SK-N-SH treated with all-trans-retinoic acid at 6 μM for 48 hours (cell line): Measurements from ENCODE around the gene GDF11.

Experiments used
- ATAC-seq: fragments of 200-7000 bp; cut with Tn5 transposase; 3 replicates; pipeline ENCODE4 v1.9.1; 2020; ENCODE audit warnings: mild to moderate bottlenecking, moderate library complexity
- ARNTL ChIP-seq: fragments of 450-650 bp; formaldehyde crosslinking; IDR thresholded peaks from 2 replicates; pipeline ENCODE4 v1.5.0; 2020; ENCODE audit warnings: low read depth, mild to moderate bottlenecking, moderate library complexity, borderline replicate concordance
- BACH2 ChIP-seq: fragments of 250-450 bp; sonication (Bioruptor Pico); IDR thresholded peaks from 2 replicates; pipeline ENCODE4 v1.9.0; 2021; ENCODE audit warnings: mild to moderate bottlenecking, borderline replicate concordance
- ESRRG ChIP-seq: fragments of 250-450 bp; sonication (Bioruptor Pico); IDR thresholded peaks from 2 replicates; pipeline ENCODE4 v1.6.1; 2021; ENCODE audit warnings: mild to moderate bottlenecking
- ISL1 ChIP-seq: fragments of 250-450 bp; sonication (Bioruptor Pico); IDR thresholded peaks from 2 replicates; pipeline ENCODE4 v2.1.2; 2022; ENCODE audit warnings: mild to moderate bottlenecking, moderate library complexity
- PPARA ChIP-seq: fragments of 250-450 bp; sonication (Bioruptor Pico); IDR thresholded peaks from 2 replicates; pipeline ENCODE4 v1.5.0; 2020; ENCODE audit warnings: mild to moderate bottlenecking, borderline replicate concordance
- RARB ChIP-seq: fragments of 250-450 bp; sonication (Bioruptor Pico); IDR thresholded peaks from 2 replicates; pipeline ENCODE4 v1.8.0; 2021; ENCODE audit warnings: mild to moderate bottlenecking, moderate library complexity
- SNAI2 ChIP-seq: fragments of 250-450 bp; sonication (Bioruptor Pico); IDR thresholded peaks from 2 replicates; pipeline ENCODE4 v1.5.0; 2020; ENCODE audit warnings: mild to moderate bottlenecking, moderate library complexity
- TOX ChIP-seq: fragments of 250-450 bp; sonication (Bioruptor Pico); IDR thresholded peaks from 2 replicates; pipeline ENCODE4 v1.8.0; 2021; ENCODE audit warnings: mild to moderate bottlenecking, moderate library complexity, borderline replicate concordance
- ZC3H10 ChIP-seq: fragments of 250-450 bp; sonication (Bioruptor Pico); IDR thresholded peaks from 2 replicates; pipeline ENCODE4 v1.5.1; 2021; ENCODE audit warnings: mild to moderate bottlenecking, moderate library complexity
- ZNF565 ChIP-seq: fragments of 450-650 bp; formaldehyde crosslinking; conservative IDR thresholded peaks from 2 replicates; pipeline ENCODE4 v1.5.0; 2020; ENCODE audit warnings: low read depth, mild to moderate bottlenecking, moderate library complexity
- ZNF70 ChIP-seq: fragments of 450-650 bp; formaldehyde crosslinking; IDR thresholded peaks from 2 replicates; pipeline ENCODE4 v1.5.0; 2020; ENCODE audit warnings: mild to moderate bottlenecking, moderate library complexity
- ZNF8 ChIP-seq: fragments of 450-650 bp; formaldehyde crosslinking; IDR thresholded peaks from 2 replicates; pipeline ENCODE4 v1.5.0; 2020; ENCODE audit warnings: mild to moderate bottlenecking, moderate library complexity
- TF ChIP-seq, protein P1 (sequence below): fragments of 250-450 bp; sonication (Bioruptor Pico); IDR thresholded peaks from 2 replicates; pipeline ENCODE4 v1.8.0; 2021; ENCODE audit warnings: low read depth, mild to moderate bottlenecking, moderate library complexity, borderline replicate concordance
- TF ChIP-seq, protein P2 (sequence below): fragments of 250-450 bp; sonication (Bioruptor Pico); IDR thresholded peaks from 2 replicates; pipeline ENCODE4 v1.5.0; 2020; ENCODE audit warnings: mild to moderate bottlenecking, moderate library complexity
- TF ChIP-seq, protein P3 (sequence below): fragments of 250-450 bp; sonication (Bioruptor Pico); IDR thresholded peaks from 2 replicates; pipeline ENCODE4 v1.8.0; 2020; ENCODE audit warnings: mild to moderate bottlenecking, moderate library complexity, borderline replicate concordance
- TF ChIP-seq, protein P4 (sequence below): fragments of 250-450 bp; sonication (Bioruptor Pico); IDR thresholded peaks from 2 replicates; pipeline ENCODE4 v1.5.1; 2021; ENCODE audit warnings: mild to moderate bottlenecking, moderate library complexity

The GDF11 gene

DNA sequence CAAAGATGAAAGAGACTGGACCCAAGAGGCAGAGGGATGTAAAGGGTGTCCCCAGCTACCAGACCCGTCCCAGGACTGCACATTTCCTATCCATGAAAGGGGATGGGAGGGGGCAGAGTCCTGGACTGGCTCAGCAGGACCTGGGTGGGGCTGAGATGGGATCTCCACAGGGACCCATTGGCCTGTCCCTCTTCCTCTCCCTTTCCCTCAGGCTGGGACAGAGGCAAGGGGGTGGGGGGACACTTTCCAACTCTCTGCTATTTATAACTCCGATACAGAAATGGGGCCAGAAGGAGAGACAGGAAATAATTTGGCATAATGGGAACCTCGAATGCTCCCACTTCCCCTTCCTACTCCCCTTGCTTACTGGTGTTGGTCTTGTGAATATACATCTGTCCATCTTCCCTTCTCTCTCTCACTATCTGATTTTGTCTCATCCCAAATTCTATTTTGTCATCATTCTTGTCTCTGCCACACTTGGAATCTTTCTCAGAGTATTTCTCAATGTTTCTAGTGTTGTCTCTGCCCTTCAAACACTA is 34.2 kb upstream of the GDF11 start:
- no peak; the same call in 2 of the 3 replicates for ATAC-seq
- TF ChIP-seq, protein P1, sequence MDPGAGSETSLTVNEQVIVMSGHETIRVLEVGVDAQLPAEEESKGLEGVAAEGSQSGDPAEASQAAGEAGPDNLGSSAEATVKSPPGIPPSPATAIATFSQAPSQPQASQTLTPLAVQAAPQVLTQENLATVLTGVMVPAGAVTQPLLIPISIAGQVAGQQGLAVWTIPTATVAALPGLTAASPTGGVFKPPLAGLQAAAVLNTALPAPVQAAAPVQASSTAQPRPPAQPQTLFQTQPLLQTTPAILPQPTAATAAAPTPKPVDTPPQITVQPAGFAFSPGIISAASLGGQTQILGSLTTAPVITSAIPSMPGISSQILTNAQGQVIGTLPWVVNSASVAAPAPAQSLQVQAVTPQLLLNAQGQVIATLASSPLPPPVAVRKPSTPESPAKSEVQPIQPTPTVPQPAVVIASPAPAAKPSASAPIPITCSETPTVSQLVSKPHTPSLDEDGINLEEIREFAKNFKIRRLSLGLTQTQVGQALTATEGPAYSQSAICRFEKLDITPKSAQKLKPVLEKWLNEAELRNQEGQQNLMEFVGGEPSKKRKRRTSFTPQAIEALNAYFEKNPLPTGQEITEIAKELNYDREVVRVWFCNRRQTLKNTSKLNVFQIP (CRISPR knock-in tag) = no peak
- TF ChIP-seq ZNF565 (CRISPR knock-in tag) (no peak), ZNF8 (CRISPR knock-in tag) (no peak), ARNTL (no peak), RARB (no peak), TOX (CRISPR knock-in tag) (no peak), ESRRG (CRISPR knock-in tag) (no peak), SNAI2 (CRISPR knock-in tag) (no peak), ZC3H10 (CRISPR knock-in tag) (no peak), PPARA (CRISPR knock-in tag) (no peak), ZNF70 (CRISPR knock-in tag) (no peak), ISL1 (no peak)
- TF ChIP-seq, protein P2, sequence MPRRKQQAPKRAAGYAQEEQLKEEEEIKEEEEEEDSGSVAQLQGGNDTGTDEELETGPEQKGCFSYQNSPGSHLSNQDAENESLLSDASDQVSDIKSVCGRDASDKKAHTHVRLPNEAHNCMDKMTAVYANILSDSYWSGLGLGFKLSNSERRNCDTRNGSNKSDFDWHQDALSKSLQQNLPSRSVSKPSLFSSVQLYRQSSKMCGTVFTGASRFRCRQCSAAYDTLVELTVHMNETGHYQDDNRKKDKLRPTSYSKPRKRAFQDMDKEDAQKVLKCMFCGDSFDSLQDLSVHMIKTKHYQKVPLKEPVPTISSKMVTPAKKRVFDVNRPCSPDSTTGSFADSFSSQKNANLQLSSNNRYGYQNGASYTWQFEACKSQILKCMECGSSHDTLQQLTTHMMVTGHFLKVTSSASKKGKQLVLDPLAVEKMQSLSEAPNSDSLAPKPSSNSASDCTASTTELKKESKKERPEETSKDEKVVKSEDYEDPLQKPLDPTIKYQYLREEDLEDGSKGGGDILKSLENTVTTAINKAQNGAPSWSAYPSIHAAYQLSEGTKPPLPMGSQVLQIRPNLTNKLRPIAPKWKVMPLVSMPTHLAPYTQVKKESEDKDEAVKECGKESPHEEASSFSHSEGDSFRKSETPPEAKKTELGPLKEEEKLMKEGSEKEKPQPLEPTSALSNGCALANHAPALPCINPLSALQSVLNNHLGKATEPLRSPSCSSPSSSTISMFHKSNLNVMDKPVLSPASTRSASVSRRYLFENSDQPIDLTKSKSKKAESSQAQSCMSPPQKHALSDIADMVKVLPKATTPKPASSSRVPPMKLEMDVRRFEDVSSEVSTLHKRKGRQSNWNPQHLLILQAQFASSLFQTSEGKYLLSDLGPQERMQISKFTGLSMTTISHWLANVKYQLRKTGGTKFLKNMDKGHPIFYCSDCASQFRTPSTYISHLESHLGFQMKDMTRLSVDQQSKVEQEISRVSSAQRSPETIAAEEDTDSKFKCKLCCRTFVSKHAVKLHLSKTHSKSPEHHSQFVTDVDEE (CRISPR knock-in tag) = no peak
- TF ChIP-seq, protein P3, sequence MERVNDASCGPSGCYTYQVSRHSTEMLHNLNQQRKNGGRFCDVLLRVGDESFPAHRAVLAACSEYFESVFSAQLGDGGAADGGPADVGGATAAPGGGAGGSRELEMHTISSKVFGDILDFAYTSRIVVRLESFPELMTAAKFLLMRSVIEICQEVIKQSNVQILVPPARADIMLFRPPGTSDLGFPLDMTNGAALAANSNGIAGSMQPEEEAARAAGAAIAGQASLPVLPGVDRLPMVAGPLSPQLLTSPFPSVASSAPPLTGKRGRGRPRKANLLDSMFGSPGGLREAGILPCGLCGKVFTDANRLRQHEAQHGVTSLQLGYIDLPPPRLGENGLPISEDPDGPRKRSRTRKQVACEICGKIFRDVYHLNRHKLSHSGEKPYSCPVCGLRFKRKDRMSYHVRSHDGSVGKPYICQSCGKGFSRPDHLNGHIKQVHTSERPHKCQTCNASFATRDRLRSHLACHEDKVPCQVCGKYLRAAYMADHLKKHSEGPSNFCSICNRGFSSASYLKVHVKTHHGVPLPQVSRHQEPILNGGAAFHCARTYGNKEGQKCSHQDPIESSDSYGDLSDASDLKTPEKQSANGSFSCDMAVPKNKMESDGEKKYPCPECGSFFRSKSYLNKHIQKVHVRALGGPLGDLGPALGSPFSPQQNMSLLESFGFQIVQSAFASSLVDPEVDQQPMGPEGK (CRISPR knock-in tag) = no peak
- TF ChIP-seq, protein P4, sequence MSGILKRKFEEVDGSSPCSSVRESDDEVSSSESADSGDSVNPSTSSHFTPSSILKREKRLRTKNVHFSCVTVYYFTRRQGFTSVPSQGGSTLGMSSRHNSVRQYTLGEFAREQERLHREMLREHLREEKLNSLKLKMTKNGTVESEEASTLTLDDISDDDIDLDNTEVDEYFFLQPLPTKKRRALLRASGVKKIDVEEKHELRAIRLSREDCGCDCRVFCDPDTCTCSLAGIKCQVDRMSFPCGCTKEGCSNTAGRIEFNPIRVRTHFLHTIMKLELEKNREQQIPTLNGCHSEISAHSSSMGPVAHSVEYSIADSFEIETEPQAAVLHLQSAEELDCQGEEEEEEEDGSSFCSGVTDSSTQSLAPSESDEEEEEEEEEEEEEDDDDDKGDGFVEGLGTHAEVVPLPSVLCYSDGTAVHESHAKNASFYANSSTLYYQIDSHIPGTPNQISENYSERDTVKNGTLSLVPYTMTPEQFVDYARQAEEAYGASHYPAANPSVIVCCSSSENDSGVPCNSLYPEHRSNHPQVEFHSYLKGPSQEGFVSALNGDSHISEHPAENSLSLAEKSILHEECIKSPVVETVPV (CRISPR knock-in tag) = no peak

DNA sequence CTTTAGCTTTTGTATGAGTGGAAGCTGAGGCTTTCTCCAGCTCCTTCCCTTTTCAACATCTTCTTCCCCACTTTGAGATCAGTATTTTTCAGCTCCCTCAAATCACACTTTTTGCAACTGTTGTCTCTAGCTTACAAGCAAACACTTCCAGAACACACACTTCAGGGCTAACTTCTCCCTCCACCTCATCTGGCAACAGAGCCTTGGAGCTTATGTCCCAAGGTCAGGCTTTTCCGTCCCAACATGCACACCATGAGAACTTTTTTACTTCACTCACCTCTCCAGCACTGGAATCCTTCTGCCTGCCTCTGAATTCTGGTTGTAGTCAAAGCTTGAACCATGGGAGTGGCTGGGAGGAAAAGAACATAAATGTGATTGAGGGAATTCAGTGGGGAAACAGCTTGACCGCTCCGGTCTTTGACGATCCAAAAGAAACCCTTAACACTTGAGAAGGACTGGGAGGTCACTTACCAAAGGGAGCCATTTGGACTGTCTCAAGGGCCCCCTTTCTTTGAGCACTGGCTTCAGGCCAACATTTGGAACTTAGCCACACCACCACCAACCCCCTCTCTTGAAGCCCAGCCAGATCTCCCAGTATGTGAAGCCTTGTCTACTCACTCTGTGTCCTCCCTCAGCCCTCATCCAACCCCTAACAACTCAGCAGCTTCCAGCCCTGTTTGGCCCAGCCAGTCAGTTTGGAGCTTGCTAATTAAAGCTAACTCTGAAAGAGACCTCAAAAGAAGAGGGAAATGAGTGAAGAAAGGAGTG is 31.0 kb upstream of the GDF11 start:
- ATAC-seq = no peak
- TF ChIP-seq SNAI2 (CRISPR knock-in tag) = no peak
- TF ChIP-seq PPARA (CRISPR knock-in tag) = no peak
- TF ChIP-seq, protein P4 (CRISPR knock-in tag) = no peak
- TF ChIP-seq, protein P2 (CRISPR knock-in tag) = no peak
- TF ChIP-seq BACH2 (CRISPR knock-in tag) = no peak
- TF ChIP-seq, all 23 proteins: peak for 0
